Fibroblast of lung (primary cell): ENCODE results near the gene SDSL.

Source experiments
- EZH2 ChIP-seq: IDR thresholded peaks from 2 replicates; pipeline ENCODE4 v1.5.1; 2012; ENCODE audit warnings: low read length, control low read depth, mild to moderate bottlenecking; ENCODE audit errors: missing control alignments
- TF ChIP-seq, protein P1 (sequence below), 2 donors: IDR thresholded peaks in 1 of 2; conservative IDR thresholded peaks in 1 of 2; 1 replicate in 1 of 2; 2 replicates in 1 of 2; pipeline ENCODE4 v1.5.1; 2011 to 2012; ENCODE audit warnings: low read length in 2 of 2, control low read depth in 1 of 2, inconsistent platforms in 1 of 2, low read depth in 1 of 2, mild to moderate bottlenecking in 1 of 2

DNA sequence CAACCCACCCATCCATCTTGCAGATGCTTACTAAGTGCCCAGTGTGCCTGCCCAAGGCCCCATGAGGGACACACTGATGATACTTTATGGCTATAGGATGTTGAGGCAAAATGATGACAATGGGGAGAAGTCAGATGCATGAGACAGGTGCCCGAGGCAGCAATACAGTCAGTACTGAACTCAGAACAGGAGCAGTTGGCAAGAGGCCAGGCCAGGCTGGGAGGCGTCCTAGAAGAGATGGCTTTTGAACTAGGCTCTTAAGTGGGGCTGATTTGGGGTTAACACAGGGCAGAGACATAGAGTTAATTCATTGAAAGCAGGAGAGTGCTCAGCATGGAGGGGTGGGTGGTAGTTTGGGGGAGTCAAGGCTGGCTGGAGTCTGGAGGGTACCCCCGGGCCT lies 48.2 kb upstream of the SDSL start:
- TF ChIP-seq, protein P1, sequence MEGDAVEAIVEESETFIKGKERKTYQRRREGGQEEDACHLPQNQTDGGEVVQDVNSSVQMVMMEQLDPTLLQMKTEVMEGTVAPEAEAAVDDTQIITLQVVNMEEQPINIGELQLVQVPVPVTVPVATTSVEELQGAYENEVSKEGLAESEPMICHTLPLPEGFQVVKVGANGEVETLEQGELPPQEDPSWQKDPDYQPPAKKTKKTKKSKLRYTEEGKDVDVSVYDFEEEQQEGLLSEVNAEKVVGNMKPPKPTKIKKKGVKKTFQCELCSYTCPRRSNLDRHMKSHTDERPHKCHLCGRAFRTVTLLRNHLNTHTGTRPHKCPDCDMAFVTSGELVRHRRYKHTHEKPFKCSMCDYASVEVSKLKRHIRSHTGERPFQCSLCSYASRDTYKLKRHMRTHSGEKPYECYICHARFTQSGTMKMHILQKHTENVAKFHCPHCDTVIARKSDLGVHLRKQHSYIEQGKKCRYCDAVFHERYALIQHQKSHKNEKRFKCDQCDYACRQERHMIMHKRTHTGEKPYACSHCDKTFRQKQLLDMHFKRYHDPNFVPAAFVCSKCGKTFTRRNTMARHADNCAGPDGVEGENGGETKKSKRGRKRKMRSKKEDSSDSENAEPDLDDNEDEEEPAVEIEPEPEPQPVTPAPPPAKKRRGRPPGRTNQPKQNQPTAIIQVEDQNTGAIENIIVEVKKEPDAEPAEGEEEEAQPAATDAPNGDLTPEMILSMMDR (conservative IDR thresholded peaks at IDR 0.05 in 1 of 2, IDR thresholded peaks at IDR 0.05 in 1 of 2; ENCODE audit: low read depth in 1 of 2, low read length in 2 of 2): no peak
- TF ChIP-seq EZH2: no peak
